Hematopoietic multipotent progenitor cell treated with erythropoietin and hydrocortisone succinate and interleukin-3 and kit ligand, for 8 days (in vitro differentiated cells): ENCODE measurements around the gene ERBB4.
"Not testable (repeated sequence)": the region's sequence is repeated elsewhere in the genome, so short reads cannot be mapped to it uniquely, and the experiment has no call there.

Experiments
- DNase-seq: peaks from one replicate; pipeline ENCODE4 v3.0.0-alpha.2; 2015

The ERBB4 gene

DNA sequence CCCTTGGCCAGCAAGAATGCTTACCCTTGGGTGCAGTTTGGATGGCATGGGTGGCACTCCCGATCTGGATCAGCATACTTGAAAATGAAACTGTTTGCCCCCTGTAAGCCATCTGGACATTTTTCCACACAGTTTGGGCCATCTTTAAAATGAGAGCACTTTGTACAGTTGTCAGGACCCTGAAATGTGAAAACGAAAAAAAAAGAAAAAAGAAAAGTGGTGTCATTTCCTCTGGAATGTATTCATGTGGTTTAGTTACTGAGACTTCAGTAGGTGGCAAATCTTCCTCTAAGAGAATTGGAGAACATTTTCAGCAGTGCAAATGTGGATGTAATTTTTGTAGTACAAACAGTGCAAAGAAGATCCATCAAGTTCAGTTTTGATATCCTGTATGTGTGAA lies 873.3 kb downstream of the ERBB4 start:
- DNase-seq = no peak

DNA sequence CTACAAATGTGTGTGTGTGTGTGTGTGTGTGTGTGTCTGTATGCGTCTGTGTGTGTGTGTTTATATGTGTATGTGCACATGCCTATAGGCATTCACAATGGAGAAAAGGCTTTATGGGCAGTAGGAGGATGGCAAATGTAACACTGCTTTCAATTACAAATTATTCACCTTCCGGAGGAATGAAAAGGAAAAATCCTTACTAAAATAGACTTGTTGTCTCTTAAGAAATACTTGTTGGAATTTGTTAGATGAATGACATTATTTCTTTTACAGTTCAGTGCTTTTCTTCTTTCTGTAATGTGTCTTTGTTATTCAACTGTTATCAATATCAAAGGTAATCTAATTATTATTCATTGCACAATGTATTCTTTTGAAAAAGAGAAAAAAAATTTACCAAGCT lies 874.3 kb downstream of the ERBB4 start:
- no peak for DNase-seq

DNA sequence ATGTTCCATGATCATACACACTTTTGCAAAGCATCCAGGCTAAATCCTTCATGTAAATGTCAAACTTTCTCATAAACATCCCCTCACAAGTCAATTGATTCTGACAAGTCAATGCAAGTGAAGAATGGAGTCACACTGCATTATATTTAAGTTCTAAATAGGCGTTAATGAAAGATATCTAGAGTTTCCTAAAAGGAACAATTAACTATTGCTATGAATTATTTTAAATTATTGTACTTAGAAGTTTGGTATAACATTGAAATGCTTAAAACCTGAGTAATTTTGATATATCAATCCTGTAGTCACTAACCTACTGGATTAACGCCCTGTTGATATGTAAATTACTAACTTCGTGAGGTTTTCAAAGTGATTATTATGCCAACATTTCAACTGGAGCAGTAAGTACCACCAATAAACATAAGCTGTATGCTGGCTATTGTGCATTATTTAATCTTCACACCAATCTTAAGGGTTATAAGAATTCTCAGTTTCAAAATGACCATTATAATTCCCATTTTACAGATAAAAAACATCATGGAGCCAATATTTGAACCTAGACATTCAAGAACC lies 884.3 kb downstream of the ERBB4 start:
- no peak for DNase-seq

DNA sequence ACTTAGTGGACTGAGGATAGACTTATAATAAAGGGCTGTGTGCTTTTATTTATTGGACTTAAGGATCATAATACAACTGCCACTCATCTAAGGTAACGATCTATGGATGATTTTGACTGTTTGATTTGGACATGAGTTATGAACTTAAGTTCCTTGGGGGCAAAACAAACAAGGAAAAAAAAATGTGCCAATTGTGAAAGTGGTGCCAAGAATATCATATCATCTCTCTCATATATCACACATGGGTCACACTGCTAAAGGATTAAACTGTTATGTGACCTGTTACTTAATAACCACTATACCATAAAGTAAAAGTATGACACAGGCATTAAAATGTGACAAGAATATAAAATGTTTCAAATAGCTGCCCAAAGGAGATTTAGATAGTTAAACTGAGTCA lies 886.3 kb downstream of the ERBB4 start:
- DNase-seq = no peak

DNA sequence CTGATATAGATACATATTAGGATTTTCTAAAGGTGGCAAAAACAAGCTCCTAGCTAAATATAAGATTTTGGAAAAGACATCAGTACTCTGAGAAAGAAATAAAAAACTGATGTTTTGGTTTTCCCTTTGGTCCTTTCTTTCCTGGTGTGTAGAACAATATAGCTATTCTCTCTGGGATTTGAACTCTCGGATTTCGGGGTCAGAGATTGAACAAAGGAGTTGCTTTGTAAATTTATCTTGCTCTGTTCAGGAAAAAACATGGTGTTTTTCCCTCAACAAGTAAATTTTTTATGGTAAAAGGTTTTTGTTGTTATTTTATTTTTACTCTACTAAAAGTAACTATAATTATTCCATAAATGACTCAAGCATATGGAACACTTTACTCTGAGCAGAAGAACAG lies 889.3 kb downstream of the ERBB4 start:
- no peak for DNase-seq

DNA sequence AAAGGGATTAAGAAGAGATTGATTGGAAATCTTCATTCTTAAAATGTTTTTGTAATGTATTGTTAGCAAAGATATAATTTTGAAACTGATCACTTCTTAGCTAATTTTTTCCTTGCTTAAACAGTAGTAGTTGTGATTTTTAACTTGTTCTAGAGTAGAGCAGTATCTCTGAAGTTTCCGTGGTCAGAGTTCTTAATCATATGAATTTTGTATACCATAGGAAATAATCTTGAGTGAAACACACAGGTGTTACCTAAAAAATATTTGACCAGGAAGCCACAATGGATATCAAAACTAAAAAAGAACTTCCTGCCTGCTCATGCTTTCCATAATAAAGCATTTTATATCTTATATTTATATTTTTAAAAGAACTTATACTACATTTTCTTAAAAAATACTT lies 907.1 kb downstream of the ERBB4 start:
- DNase-seq = no peak

DNA sequence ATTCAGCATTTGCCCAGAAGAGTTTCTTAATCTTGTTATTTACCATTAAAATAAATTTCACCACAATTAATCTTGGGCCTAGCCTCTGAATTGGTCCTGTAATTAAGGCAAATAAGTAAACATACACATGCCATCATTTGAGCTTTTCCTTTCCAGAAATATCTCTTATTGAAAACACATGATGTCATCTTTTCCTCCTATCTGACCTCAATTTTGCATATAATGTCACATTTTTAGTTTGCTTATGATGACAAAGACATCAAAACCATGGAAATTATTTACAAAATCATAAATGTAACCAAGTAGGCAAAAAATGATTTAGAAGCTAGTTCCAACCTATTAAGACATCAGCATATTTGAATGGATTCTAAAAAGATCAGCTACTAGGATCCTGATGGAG lies 915.5 kb downstream of the ERBB4 start:
- no peak for DNase-seq

DNA sequence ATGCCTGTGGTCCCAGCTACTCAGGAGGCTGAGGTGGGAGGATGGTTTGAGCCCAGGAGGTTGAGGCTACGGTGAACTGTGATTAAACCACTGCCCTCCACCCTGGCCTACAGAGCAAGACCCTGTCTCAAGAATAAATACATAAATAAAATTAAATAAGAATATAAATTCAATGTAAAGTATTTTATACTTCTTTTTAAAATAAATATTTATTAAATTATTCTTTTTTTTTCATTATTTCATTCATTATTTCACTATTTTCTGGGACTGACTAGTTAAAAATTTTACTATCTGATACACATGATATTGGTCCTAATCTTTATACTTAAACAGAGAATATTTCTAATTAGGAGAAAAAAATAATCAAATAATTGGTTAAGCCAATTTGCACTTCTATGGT lies 917.6 kb downstream of the ERBB4 start:
- DNase-seq = no peak

DNA sequence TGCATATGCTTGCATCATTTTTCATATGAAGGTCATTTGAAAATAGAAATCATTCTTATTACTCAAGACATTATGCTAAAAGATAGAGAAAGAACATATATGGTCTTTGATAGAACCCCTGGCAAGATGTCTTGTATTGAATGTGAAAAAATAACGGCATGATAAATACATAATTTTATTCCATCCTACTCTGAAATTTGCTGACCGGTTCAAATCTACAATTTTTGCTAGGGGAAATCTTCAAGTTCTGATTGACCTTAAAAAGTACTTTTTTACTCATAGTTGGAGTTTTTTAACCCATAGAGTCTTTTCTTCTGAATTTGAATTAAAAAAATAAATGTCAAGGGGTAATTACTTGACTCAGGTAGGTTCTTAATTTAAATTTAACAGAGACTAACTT lies 920.8 kb downstream of the ERBB4 start:
- DNase-seq = no peak

DNA sequence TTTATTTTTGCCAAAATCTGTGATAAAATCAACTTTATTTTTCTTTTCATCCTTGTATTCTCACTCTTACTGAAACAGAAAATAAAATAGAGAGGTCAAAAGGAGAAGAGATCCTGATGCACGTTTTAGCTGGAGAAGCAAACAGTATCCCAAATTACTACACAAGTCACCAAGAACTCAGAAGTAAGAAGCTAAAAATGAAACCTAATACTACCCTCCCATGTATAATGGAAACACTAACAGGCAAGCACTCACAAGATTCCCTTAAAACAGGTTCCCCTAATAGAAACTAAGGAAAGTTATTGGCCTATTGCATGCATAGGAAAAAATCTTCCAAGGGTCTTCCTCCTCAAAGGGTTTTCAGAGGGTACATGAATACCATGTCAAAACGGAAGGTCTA lies 927.0 kb downstream of the ERBB4 start:
- no peak for DNase-seq

DNA sequence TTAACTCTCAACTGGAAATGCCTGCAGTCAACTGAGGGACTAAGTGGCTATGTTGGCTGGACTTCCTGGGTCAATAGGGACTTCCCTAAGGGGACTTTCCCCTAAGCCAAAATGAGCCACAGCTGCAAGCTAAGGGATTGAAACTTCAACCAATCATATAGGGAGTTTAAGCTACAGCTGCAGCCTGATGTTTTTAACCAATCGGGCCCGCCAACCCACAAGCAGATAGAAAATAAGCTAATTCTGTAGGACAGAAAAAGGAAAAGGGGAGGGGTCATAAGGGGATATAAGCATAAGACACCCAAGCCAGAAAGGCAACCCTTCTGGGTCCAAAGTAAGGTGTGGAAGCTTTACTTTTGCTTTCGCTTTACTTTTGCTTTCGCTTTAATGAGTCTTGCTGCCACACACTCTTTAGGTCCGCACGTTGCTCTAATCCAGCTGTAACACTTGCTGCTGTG lies 927.5 kb downstream of the ERBB4 start:
- DNase-seq = no peak

DNA sequence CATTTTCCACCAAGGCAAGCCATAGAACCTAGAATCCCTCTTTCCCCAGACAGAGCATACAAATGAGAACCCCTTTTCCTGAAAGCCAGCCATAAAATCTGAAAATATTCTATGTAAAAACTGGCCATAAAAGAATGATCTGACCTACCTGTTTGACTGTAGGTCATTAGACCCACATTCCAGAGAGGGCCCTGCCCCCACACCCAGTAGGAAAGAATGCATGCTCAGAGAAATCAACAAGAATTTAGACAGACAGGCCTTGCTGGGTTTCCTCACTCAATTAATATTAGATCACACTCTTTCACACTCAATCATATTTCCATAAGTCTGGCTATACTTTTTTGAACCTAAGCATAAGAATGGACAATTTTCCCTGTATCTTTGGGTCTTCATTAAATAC lies 929.5 kb downstream of the ERBB4 start:
- DNase-seq = no peak

DNA sequence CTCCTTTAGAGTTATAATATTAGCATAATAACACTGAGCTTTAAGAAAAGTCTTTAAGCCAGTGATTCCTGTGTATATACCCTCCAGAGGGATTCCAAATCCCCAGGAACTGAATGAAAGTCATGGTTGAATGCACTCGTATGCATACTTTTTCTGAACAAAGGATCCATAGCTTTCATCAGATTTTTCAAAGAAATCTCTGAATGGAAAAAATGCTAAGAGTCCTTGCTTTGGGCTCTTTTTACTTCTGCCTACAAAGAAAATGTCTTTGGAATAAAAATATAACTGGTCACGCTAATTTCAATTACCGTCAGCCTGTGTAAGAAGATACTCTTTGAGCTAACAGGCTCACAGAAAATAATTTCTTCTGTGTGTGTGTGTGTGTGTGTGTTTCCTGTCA lies 939.5 kb downstream of the ERBB4 start:
- DNase-seq = no peak

DNA sequence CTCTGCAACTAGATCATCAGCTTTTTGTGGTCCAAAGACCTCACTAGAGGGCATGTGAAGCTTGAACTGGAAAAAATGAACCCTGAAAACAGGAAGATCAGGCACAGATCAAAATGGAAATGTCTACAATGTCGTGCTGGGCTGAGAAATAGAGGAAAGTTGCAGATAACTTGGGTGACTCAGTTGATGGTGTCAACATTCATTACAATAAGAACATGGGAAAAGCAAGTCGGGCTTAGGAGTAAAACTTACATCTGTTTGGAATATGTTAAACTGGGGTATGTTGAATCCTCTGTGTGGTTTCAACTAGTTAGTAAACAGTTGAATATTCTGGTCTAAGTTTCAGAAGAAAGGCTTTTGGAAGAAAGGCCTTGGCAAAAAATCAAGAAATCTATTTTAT lies 940.4 kb downstream of the ERBB4 start:
- DNase-seq = no peak

DNA sequence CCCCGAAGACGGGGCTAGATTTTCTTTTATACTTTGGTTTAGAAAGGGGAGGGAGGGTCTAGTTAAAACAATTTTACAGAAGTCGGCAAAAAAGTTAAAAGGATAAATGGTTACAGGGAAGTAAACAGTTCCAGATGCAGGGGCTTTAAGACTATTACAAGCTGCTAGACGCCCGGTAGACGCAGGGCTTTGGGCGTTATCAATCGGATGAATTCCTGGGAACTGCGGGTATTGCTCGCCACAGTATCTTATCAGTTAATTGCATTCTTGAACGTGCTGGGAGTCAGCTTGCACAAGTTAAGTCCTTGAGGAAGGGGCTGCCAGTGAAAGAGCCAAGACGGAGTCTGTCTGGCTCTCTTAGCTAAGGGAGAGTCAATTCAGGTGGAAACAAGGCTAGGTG lies 946.6 kb downstream of the ERBB4 start:
- not testable (repeated sequence) for DNase-seq

DNA sequence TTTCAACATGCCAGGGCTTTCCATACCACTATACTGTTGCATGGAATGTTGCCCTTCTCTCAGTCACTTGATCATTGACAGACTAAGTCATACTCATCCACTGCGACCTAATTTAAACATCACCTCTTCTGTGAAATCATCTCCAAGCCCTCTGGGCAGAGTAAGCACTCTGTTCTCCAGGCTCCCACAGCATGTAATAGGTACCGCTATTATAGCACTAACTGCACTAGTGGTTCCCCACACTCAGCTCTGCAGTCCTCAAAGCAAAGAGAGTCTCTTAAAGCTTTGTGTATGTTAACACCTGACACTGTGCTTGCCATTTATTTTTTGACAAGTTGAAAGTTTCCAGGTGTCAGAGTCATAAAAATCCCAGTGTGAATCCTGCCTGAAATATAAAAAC lies 947.2 kb downstream of the ERBB4 start:
- DNase-seq = no peak

DNA sequence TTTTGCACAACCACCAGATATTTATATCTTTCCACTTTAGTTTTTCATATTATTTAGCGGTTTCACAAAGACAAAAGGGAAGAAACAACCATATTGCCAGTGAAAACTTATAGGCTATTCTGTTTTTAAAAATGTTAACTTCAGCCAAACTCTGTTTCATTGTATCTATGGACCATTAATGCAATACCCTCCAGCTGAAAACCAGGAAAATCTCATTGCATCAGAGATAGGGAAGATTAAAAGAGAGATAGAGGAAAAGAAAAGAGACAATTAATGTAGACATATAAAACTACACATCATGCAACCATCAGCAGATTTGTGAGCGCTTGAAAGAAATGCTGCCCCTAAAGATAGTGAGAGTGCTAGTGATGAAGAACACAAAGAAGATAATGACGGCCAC lies 970.2 kb downstream of the ERBB4 start:
- no peak for DNase-seq

DNA sequence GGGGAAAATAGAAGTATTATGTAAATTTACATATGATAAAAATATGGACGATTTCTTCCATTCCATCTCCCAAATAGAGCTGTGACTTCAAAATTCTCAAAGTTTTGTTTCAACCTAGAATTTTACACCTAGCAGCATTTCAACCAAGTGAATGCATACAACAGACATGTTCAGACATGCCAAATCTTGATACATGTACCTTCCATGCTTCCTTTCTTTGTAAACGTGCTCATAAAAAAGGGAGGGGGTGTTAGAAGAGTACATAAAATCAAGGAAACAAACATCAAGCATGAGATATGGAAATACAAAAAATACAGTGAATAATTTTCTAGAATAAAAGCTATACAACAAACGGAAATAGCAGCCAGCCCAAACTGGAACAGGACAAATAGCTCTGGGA lies 974.2 kb downstream of the ERBB4 start:
- DNase-seq = no peak

DNA sequence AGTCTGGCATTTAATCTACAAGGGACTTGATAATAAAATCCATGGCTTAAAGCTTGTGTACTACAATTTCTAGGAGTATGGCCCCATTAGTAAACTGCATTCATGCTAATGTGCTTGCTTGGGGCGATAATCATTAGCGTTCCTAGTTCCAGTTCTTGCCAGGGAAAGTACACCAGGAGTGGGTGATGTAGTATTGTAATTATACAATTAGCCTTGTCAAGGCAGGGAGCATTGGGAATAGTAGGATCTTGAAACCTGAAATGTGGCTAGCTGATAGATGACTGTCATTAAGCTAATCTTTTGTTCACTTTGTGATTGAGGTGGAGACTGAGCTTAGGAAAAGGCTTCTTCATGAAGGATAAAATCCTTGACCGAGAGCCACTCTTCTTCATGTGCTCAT lies 993.0 kb downstream of the ERBB4 start:
- DNase-seq = no peak

DNA sequence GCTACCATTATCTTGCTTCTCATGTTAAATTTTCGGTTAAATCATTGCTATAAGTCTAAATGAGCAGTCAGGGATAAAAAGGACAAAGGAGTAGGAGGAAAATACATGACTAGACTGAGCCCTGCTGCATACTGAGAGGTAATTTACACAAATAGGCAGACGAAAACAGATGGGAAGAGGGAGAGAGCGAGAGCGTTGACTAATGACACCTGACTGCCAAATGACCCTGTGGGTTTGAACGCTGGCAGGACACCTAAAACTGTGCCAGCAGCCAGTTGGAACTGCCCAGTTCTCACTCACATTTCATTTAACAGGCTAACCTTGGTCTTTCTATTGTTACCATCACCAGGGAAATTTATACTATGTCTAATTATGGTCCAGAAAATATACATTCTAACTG lies 1004.0 kb downstream of the ERBB4 start:
- DNase-seq = no peak

DNA sequence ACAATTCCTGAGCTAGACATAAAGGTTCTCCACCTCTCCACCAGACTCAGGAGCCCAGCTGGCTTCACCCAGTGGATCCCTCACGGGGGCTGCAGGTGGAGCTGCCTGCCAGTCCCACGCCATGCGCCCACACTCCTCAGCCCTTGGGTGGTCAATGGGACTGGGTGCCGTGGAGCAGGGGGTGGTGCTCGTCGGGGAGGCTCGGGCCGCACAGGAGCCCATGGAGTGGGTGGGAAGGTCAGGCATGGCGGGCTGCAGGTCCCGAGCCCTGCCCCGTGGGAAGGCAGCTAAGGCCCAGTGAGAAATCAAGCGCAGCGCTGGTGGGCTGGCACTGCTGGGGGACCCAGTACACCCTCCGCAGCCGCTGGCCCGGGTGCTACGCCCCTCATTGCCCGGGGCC lies 1014.4 kb downstream of the ERBB4 start:
- not testable (repeated sequence) for DNase-seq

DNA sequence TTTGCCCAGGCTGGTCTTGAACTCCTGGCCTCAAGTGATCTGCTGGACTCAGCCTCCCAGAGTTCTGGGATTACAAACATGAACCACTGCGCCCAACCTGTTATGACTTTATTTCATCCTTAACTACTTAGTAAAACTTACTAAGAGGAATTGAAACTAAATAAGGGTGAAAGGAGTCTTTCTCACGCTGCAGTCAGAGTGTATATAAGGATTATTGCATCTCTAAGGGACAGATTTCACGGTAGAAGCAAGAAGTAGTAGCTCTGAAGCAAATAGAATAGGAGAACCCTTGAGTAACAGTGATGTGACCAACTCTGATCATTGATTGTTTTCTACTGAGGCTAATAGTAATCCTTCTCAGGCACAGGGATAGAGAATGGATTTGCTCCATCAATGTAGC lies 1022.1 kb downstream of the ERBB4 start:
- DNase-seq = no peak

DNA sequence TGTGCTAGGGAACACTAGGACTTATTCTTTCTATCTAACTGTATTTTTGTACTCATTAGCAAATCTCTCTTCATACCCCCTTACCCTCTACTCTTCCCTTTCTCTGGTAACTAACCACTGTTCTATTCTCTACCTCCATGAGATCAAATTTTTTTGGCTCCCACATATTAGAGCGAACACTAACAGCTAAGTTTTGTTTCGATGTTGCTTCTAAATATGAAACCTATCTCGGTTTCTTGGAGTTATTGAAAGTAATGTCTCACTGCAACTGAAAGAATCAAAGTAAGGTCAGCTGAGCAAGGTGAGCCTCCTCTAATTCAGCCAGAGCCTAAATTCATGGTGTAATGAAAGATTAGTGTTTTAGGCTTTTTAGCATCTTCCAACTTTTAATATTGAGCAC lies 1024.6 kb downstream of the ERBB4 start:
- DNase-seq = no peak

DNA sequence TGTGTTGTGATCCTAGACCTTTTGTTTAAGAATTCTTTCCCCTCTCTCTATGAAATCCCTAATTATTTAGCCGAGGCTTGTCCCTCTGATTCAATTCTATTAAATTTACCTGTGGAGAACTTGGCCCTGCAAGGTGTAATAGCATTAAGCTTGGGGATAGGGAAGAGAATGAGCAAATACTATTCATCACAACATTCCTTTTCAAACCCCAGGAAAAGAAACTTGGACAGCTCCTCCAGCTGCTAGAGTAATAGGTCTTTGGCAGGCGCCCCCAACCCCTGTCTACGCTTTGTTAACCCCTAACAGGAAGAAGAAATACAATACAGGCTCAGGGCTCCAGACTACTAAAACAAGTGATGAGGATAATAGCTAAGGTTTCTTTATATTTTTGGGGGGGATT lies 1025.2 kb downstream of the ERBB4 start:
- DNase-seq = no peak

DNA sequence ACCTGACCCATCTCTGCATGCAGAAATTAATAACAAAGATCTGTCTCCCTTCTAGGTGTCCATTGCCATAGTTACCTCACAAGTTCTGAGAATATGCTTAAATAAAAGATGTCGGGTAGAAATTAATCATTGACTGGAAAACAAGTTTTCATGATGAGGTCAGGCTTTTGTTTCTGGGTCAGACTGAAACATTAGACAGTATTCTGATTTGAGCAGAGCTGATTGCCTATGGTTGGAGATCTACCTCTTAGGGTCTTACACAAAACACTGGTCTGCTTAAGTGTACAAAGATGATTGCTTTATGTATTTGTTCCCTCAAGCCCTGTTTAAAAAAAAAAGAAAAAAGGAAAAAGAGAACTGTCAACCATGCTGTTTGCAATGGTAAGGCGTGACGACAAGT lies 1025.8 kb downstream of the ERBB4 start:
- DNase-seq = no peak

DNA sequence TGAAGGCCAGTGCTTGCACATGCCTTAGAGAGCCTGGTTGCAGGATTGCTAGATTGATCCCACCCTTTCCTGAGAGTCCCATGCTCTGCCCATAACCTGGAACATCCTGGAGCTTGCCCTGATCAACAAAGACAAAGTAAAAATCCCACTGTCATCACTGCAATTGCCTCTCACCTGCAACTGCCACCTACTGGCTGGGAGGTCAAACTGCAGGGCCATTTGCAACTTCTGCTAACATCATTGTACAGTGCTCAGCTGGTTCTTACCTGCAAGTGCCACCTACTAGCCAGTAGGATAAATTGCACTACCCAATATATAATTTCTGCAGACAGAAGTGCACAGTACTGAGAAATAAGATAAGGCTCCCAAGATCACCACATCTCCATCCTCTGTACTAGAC lies 1034.7 kb downstream of the ERBB4 start:
- DNase-seq = no peak
